ENCODE results near the gene RFX1. TPM values are rescaled to one million over a fixed set of nuclear protein-coding genes. Genes with fewer than 3 reads are reported as not detected.
"Not testable (repeated sequence)": the region's sequence is repeated elsewhere in the genome, so short reads cannot be mapped to it uniquely, and the experiment has no call there.

Gene RFX1
- 1.1 and 2.0 TPM in 2 replicates for total RNA-seq (2014; rRNA removed; shearing (Covaris generic))

GRCh38 chr19:14006085-14006765 lies at the start of gene RFX1:
TSS of gene RFX1 (minus strand) at chr19:14006320. CDS start at chr19:13993843, 12,477 bp downstream.
- peak; percentile 100 for DNase-seq (ENCODE audit: low spot score)

GRCh38 chr19:14055396-14055795 lies 49.3 kb upstream of the RFX1 start:
- no peak for DNase-seq (ENCODE audit: low spot score)

GRCh38 chr19:14054721-14055120 lies 48.6 kb upstream of the RFX1 start:
- DNase-seq (ENCODE audit: low spot score) = no peak

- DNase-seq (ENCODE audit: low spot score) = no peak
Observed at GRCh38 chr19:14054099-14054498, 48.0 kb upstream of the RFX1 start.

- no peak for DNase-seq (ENCODE audit: low spot score)
Observed at GRCh38 chr19:14053500-14053899, 47.4 kb upstream of the RFX1 start.

- no peak for DNase-seq (ENCODE audit: low spot score)
Observed at GRCh38 chr19:14053032-14053431, 46.9 kb upstream of the RFX1 start.

- no peak for DNase-seq (ENCODE audit: low spot score)
Observed at GRCh38 chr19:14052470-14052869, 46.4 kb upstream of the RFX1 start.

GRCh38 chr19:14051980-14052379 lies 45.9 kb upstream of the RFX1 start:
- no peak for DNase-seq (ENCODE audit: low spot score)

GRCh38 chr19:14050961-14051360 lies 44.8 kb upstream of the RFX1 start:
- not testable (repeated sequence) for DNase-seq (ENCODE audit: low spot score)

GRCh38 chr19:14050512-14050911 lies 44.4 kb upstream of the RFX1 start:
- no peak for DNase-seq (ENCODE audit: low spot score)

GRCh38 chr19:14048443-14049153 lies 42.5 kb upstream of the RFX1 start:
- peak; percentile 50 for DNase-seq (ENCODE audit: low spot score)

GRCh38 chr19:14047866-14048265 lies 41.7 kb upstream of the RFX1 start:
- not testable (repeated sequence) for DNase-seq (ENCODE audit: low spot score)

GRCh38 chr19:14042659-14043608 lies 36.8 kb upstream of the RFX1 start:
- DNase-seq (ENCODE audit: low spot score) = peak; percentile 68

- DNase-seq (ENCODE audit: low spot score) = no peak
Observed at GRCh38 chr19:14039181-14039580, 33.1 kb upstream of the RFX1 start.

- DNase-seq (ENCODE audit: low spot score) = no peak
Observed at GRCh38 chr19:14035706-14036105, 29.6 kb upstream of the RFX1 start.

GRCh38 chr19:14035159-14035558 lies 29.0 kb upstream of the RFX1 start:
- DNase-seq (ENCODE audit: low spot score) = not testable (repeated sequence)

GRCh38 chr19:14033946-14034345 lies 27.8 kb upstream of the RFX1 start:
- DNase-seq (ENCODE audit: low spot score) = no peak

GRCh38 chr19:14031719-14032480 lies 25.8 kb upstream of the RFX1 start, which contains the start of gene IL27RA:
TSS of gene IL27RA (plus strand) at chr19:14031762. CDS start at chr19:14031873, 111 bp downstream.
- peak; percentile 52 for DNase-seq (ENCODE audit: low spot score)

- no peak for DNase-seq (ENCODE audit: low spot score)
Observed at GRCh38 chr19:14030997-14031718, 25.0 kb upstream of the RFX1 start.

GRCh38 chr19:14028901-14029300 lies 22.8 kb upstream of the RFX1 start:
- no peak for DNase-seq (ENCODE audit: low spot score)

All from H4 (cell line).